IPS-20b (cell line): Measurements from ENCODE around the gene DST.

ENCODE experiments used
- H3K27ac ChIP-seq: one replicate; pipeline ENCODE4 v1.5.1; 2013; ENCODE audit warnings: low read length
- H3K27me3 ChIP-seq: 2 replicates; pipeline ENCODE4 v1.6.1; 2013; ENCODE audit warnings: mild to moderate bottlenecking, low read length, inconsistent platforms; ENCODE audit not compliant: insufficient read depth
- H3K36me3 ChIP-seq: 2 replicates; pipeline ENCODE4 v1.6.1; 2013; ENCODE audit warnings: low read depth, mild to moderate bottlenecking, inconsistent platforms, low read length, moderate library complexity; ENCODE audit not compliant: insufficient read depth
- H3K4me1 ChIP-seq: 2 replicates; pipeline ENCODE4 v1.6.1; 2013; ENCODE audit warnings: mild to moderate bottlenecking, control low read depth, inconsistent platforms, low read length, moderate library complexity; ENCODE audit not compliant: insufficient read depth
- H3K4me3 ChIP-seq: 2 replicates; pipeline ENCODE4 v1.5.1; 2013; ENCODE audit warnings: mild to moderate bottlenecking, low read length, inconsistent platforms
- H3K9ac ChIP-seq: 2 replicates; pipeline ENCODE4 v1.6.1; 2013; ENCODE audit warnings: low read depth, mild to moderate bottlenecking, inconsistent platforms, low read length, moderate library complexity
- H3K9me3 ChIP-seq: 2 replicates; pipeline ENCODE4 v1.6.1; 2013; ENCODE audit warnings: mild to moderate bottlenecking, low read depth, low read length, inconsistent platforms; ENCODE audit not compliant: insufficient read depth

DST gene

DNA sequence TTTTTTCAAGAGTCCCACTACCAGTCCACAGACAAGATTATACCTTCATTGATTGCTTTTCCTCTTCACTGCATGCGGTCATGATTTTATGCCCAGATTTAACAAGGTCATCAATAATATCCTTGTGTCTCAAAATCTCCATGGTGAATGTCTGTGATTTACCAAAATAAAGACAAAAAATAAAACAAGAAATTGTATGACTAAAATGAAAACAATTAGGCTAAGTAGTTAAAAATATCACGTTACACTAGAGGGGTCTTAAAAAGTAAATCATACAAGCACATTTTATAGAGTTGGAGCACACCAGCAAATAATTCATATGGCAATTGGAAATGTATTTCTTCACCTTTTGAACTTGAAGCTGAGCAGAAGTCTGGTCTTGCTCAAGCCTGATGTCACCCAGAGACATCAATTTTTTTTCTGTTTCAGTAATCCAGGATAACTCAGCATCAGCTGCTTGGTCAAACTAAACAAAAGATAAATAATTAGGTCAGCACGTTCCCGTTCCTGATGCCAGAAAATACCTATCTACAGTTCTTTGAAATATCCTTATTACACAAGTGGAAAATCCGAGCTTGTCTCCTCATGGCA lies 125.4 kb downstream of the DST start:
- Histone ChIP-seq H3K27me3 (no peaks in the 10 kb centered on the region), H3K9me3 (no peaks in the 10 kb centered on the region), H3K4me1 (peaks cover 16% of the 10 kb centered on the region; the same call in 1 of the 2 replicates), H3K4me3 (no peak overlapping the region), H3K27ac (no peak overlapping the region), H3K9ac (no peak overlapping the region), H3K36me3 (peaks cover 36% of the 10 kb centered on the region)

DNA sequence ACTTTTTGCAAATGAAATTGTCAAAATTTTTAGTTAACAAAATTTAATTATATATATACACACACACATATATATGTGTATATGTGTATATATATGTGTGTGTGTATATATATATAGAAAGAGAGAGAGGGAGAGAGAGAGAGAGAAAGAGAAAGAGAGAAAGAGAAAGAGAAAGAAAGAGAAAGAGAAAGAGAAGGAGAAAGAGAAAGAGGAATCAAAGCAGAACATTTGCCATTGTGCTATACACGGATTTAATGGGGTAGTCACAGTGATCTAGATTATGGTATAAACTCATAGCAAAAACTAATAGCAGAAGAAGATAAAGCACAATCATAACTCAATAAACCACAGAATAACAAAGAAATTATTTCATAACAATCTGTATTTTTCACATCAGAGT lies 126.7 kb downstream of the DST start:
- Histone ChIP-seq H3K36me3 (peaks cover 36% of the 10 kb centered on the region), H3K27ac (no peak overlapping the region), H3K4me1 (peaks cover 7% of the 10 kb centered on the region; the same call in 1 of the 2 replicates), H3K27me3 (no peaks in the 10 kb centered on the region), H3K9me3 (no peaks in the 10 kb centered on the region), H3K4me3 (no peak overlapping the region), H3K9ac (no peak overlapping the region)

DNA sequence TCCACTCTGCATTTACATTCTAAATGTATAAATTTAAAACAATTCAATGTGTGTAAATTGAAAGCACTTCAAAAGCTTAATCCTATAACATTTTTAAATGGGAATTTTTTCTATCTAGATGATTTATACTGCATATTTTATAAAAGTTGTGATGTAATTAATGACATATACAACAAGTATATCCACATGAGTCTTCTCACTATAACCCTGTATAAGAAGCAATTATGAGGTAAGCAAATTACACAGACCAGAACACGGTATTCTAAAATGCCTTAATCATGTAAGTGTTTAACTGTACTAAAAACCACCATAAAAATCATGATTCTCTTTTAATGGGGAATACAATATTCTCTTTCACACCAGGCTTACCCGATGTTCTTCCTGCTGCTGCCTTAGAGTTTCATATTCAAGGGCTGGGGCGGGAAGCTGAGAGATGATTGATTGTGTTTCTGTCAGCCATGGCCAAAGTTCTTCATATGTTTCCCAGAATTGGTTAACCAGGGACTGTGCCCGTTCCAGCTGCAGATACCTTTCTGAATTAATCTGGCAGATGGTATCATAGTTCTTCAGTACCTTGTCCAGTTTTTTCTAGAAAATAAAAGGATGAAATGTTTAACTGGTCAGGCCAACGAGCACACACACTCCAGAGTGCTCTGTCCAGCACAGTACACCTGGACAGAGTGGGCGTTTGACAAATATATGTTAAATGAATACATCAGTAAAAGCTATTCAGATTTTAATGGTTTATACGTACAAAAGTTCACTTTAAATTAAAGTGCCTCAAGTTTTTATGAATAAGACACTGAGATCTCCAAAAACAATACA lies 127.4 kb downstream of the DST start:
- no peak overlapping the region for H3K27ac ChIP-seq
- 0 out of 2 replicates have a peak, but pooled peaks cover 3% of the 10 kb centered on the region for H3K4me1 ChIP-seq
- H3K9me3 ChIP-seq: no peaks in the 10 kb centered on the region
- H3K36me3 ChIP-seq: peaks cover 39% of the 10 kb centered on the region
- H3K27me3 ChIP-seq: no peaks in the 10 kb centered on the region
- no peak overlapping the region for H3K9ac ChIP-seq
- no peak overlapping the region for H3K4me3 ChIP-seq

DNA sequence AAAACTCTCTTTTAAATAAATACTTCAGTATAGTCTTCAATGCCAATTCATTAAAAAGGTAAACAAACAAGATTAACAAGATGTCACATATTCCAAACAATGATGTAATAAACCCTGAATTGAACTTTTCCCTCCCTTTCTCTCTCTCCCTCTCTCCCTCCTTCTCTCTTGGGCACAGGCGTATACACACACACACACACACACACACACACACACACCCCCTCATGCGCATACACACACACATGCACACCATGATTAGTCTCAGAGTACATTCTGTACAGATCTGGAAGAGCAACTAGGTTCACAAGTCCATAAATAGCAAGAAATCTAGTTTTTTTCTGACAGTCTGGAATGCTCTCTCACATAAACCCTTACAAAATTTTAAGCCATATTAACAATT lies 128.3 kb downstream of the DST start:
- Histone ChIP-seq H3K4me1 (no peaks in the 10 kb centered on the region), H3K27ac (no peak overlapping the region), H3K4me3 (no peak overlapping the region), H3K9ac (no peak overlapping the region), H3K9me3 (no peaks in the 10 kb centered on the region), H3K36me3 (peaks cover 48% of the 10 kb centered on the region), H3K27me3 (no peaks in the 10 kb centered on the region)

DNA sequence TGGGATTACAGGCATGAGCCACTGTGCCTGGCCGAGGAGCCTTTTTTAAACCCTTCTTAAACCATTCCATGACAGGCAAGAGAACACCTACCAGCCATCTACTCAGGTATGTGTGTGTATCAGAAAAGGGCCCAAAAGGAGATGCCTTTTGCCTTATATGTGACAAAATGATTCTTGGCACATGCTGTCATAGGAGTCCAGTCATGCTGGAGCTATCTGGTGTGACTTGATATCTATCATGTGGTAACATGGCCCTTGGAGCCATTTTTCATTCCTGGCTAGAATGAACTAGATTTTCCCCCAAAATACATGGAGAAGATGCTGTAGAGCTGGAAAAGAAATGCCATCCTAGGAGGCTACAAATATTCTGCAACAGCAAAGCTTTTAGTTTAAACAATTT lies 129.1 kb downstream of the DST start:
- Histone ChIP-seq H3K9ac (no peak overlapping the region), H3K36me3 (peaks cover 55% of the 10 kb centered on the region), H3K4me3 (no peak overlapping the region), H3K4me1 (no peaks in the 10 kb centered on the region), H3K27ac (no peak overlapping the region), H3K9me3 (no peaks in the 10 kb centered on the region), H3K27me3 (no peaks in the 10 kb centered on the region)

DNA sequence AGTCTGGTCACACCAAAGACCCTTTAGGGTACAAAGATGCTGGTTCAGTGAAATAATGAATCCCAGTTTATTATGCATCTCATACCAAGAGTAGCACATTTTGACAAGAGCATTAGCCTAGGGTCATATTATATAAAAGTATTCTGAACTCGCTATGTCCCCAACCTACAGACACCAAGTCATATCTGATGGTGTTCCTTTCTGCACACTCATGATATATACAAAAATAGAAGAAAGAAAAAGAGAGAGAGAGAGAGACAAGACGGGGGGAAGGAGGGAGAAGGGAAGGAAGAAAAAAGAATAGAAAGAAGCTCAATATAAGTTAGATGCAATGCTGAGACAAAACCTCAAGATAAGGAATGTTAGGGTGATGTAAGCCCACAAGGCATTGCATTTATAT lies 131.1 kb downstream of the DST start:
- Histone ChIP-seq H3K27ac (no peak overlapping the region), H3K36me3 (peaks cover 56% of the 10 kb centered on the region)

DNA sequence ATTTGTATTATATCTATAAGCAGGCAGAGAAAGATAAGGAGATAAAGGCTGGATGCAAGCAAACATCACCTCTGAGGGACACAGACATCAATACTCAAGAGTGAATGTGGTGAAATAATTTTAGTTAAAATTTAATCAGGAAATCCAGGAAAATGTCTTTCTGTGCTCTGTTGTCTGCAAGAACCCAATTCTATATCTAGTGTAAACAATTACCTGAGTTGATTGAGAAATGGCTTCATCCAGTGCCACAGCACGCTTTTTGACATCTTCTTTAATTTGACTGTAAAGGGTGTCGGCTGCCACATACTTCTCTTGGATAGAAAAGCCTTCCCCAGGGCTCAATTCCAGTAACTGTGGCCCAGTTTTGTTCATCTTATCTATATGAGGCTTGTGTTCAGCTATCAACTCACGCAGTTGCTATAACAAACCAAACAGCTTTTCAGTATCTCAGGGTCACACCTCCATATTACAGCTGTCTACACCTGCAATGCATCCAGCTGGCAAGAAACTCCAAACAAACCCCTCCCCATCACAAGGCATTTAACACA lies 131.6 kb downstream of the DST start:
- H3K9me3 ChIP-seq: no peaks in the 10 kb centered on the region
- H3K4me1 ChIP-seq: no peaks in the 10 kb centered on the region
- no peak overlapping the region for H3K9ac ChIP-seq
- H3K4me3 ChIP-seq: no peak overlapping the region
- peaks cover 56% of the 10 kb centered on the region for H3K36me3 ChIP-seq
- H3K27ac ChIP-seq: no peak overlapping the region
- H3K27me3 ChIP-seq: no peaks in the 10 kb centered on the region

More for the DNA sequence above, 131.1 kb downstream of the DST start:
- Histone ChIP-seq H3K4me1 (no peaks in the 10 kb centered on the region), H3K27me3 (no peaks in the 10 kb centered on the region), H3K4me3 (no peak overlapping the region), H3K9me3 (no peaks in the 10 kb centered on the region), H3K9ac (no peak overlapping the region)

DNA sequence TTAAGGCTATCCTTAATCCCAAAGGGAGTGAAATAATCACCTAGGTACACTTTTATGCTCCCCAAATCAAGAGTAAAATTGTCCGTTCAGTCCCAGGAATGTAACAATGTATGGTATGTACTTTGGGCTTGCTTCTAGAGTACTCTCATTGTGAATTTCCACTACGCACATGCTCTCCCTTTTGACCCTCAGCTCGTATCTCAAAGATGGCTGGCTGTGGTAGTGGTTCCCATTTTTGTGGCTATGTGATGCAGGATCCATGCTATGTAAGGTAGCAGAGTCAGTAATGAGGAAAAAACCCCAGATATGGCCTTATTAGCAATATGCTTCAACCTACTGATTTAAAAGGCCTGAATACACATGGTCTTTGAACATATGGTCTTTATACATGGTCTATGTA lies 133.7 kb downstream of the DST start:
- no peaks in the 10 kb centered on the region for H3K9me3 ChIP-seq
- H3K9ac ChIP-seq: no peak overlapping the region
- no peaks in the 10 kb centered on the region for H3K27me3 ChIP-seq
- no peaks in the 10 kb centered on the region for H3K4me1 ChIP-seq
- H3K36me3 ChIP-seq: peaks cover 50% of the 10 kb centered on the region
- H3K27ac ChIP-seq: no peak overlapping the region
- no peak overlapping the region for H3K4me3 ChIP-seq

DNA sequence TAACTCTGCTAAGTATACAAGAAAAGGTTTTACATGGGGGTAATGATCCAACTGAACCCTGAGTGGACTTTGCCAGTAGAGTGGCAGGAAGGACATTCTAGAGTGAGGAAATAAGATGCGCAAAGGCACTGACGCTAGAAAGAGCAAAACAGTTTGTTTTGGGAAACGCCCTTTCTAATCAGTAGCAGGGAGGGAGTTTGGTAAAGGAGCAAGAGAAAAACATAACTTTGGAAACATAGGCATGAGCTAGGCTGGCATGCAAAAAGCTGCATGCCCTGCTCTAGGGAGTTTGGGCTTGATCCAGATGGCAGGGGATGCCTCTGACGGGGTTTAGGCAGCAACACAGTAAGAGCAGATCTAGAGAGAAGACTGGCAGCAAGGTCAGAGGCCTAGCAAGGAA lies 135.2 kb downstream of the DST start:
- no peak overlapping the region for H3K4me3 ChIP-seq
- H3K9me3 ChIP-seq: no peaks in the 10 kb centered on the region
- no peak overlapping the region for H3K9ac ChIP-seq
- no peak overlapping the region for H3K27ac ChIP-seq
- no peaks in the 10 kb centered on the region for H3K4me1 ChIP-seq
- H3K27me3 ChIP-seq: no peaks in the 10 kb centered on the region
- H3K36me3 ChIP-seq: peaks cover 47% of the 10 kb centered on the region

DNA sequence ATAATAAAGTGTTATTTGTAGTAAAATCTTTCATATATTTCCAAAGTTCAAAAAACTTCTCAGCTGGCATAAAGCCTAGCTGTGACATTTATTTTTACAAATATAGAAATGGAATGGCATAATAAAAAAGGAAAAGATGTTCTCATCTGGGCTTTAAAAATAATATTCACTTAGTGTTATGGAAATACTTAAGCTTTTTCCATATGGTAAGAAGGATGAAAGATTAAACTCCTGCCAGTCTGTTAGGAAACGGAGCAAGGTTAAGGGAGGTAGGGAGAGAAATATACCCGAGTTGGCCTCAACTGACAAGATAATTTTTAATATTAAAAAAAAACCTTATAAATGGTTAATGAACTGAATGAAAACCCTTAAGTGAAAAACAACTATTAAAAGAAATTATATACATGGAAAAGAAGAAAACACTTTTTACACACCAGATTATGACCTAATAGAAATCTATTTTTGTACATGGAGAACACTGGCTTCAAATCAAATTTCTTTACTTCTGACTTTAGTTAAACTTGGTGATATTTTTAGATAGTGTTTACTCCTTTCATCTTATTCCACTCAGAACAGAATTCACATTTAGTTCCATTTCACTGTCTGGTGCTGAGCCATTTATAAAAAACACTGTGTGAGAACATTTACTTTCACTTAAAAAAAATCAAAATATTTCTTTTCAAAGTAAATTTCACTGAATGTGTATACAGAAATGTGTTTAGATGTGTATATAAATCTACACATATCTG lies 137.0 kb downstream of the DST start:
- peaks cover 53% of the 10 kb centered on the region for H3K36me3 ChIP-seq
- H3K4me3 ChIP-seq: no peak overlapping the region
- H3K4me1 ChIP-seq: no peaks in the 10 kb centered on the region
- H3K27me3 ChIP-seq: no peaks in the 10 kb centered on the region
- H3K27ac ChIP-seq: no peak overlapping the region
- H3K9ac ChIP-seq: no peak overlapping the region
- H3K9me3 ChIP-seq: no peaks in the 10 kb centered on the region

DNA sequence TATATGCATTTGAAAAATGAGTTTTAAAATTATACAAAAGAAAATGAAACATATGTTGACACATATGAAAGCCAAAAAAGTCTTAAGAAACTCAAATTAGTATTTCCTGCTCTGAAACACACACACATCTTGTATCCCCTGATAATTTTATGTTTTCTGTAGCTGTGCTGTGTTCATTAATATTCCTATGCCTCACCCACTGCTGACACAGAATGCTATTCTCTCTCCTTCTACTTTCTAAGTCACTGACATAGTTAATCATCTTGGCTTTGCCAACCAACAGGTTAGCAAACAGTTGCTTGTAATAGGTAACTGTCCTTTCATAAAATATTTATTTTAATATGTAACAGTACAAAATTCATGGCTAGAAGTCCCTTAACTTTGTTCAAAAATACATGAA lies 140.7 kb downstream of the DST start:
- Histone ChIP-seq H3K9me3 (no peaks in the 10 kb centered on the region), H3K27me3 (no peaks in the 10 kb centered on the region), H3K4me1 (no peaks in the 10 kb centered on the region), H3K4me3 (no peak overlapping the region), H3K36me3 (peaks cover 56% of the 10 kb centered on the region), H3K9ac (no peak overlapping the region), H3K27ac (no peak overlapping the region)
